ENCODE results near the gene PADI3.

DNA sequence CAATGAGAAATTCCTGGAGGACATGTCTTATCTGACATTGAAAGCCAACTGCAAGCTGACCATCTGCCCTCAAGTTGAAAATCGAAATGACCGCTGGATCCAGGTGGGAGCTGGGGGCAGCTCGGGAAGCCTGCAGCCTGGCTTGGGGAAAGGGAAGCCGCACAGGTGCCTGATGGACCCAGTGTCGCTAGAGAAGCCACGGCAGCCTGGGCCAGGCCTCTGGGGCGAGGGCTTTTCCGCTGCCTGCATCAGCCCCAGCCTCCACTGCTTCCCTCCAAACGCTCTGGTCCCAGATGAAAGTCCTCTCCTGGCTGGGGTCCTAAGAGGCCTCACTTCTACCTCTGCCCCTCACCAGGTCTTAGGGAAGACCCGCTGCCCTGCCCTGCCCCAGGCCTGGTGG, 18.8 kb upstream of the PADI3 start:
- TF ChIP-seq YY1 (IDR thresholded peaks at IDR 0.05; ENCODE audit: insufficient read depth, insufficient read length), result no peak
- no peak for TF ChIP-seq SUZ12 (IDR thresholded peaks at IDR 0.05; ENCODE audit: extremely low read depth, insufficient read depth, insufficient read length)
- TF ChIP-seq ZNF274 (IDR thresholded peaks at IDR 0.05; ENCODE audit: low read depth, low read length), result no peak

Measured in NT2/D1 (cell line).